HepG2 (cell line): ENCODE results near the gene ALDH1A2. TPM values are rescaled to one million over a fixed set of nuclear protein-coding genes. Genes with fewer than 3 reads are reported as not detected.

Experiments
- ATAC-seq: fragments of 200-7000 bp; cut with Tn5 transposase; 3 replicates; pipeline ENCODE4 v1.9.1; 2020; ENCODE audit warnings: mild to moderate bottlenecking, moderate library complexity
- BruUV-seq: library from RNA; stranded (reverse); fragments of 400-500 nt; replicated peaks from 2 replicates; lab custom pipeline; 2021; lab: Mats Ljungman, UMichigan
- CTCF ChIA-PET: fragments of 300-600 bp; formaldehyde crosslinking; extraction: SDS; loops from one replicate; lab custom pipeline; 2021; ENCODE audit warnings: low total read pairs, inconsistent platforms, low intra/inter-chr PET ratio; lab: Yijun Ruan, JAX
- POLR2A ChIA-PET: fragments of 350-600 bp; sonication (Branson Sonifier 250); formaldehyde crosslinking; loops from one replicate; lab custom pipeline; 2020; ENCODE audit warnings: antibody characterized with exemption, inconsistent platforms; lab: Yijun Ruan, JAX
- DNase-seq: peaks from one replicate; pipeline ENCODE4 v3.0.0-alpha.2; 2015; ENCODE audit warnings: low spot score
- FAIRE-seq: peaks from 3 replicates; lab custom pipeline; 2011; peaks lifted over from hg19 to GRCh38; lab: Jason Lieb, UNC
- H2AFZ ChIP-seq: one replicate; pipeline ENCODE4 v1.6.1; 2011; ENCODE audit warnings: low read length, inconsistent platforms
- H3K27ac ChIP-seq: fragments of 300-600 bp; 3 replicates; pipeline ENCODE4 v1.8.0; 2011; ENCODE audit warnings: mixed run types, mild to moderate bottlenecking, mixed read lengths, low read length, inconsistent platforms; ENCODE audit not compliant: insufficient read depth; ENCODE audit errors: extremely low read length
- H3K27me3 ChIP-seq, 2 experiments: fragments of 200-600 bp in 1 of 2; 2 replicates in 1 of 2; 3 replicates in 1 of 2; pipeline versions ENCODE4 v1.6.0 to v1.8.0; 2011; ENCODE audit warnings: low read length in 2 of 2, mild to moderate bottlenecking in 2 of 2, moderate library complexity in 2 of 2, inconsistent platforms in 1 of 2; ENCODE audit not compliant: insufficient read depth in 2 of 2, control insufficient read depth in 1 of 2
- H3K36me3 ChIP-seq, 2 experiments: fragments of 200-600 bp in 1 of 2; replicated peaks in 1 of 2; 2 replicates in 1 of 2; 3 replicates in 1 of 2; pipeline versions ENCODE4 v1.5.1 to v1.8.0; 2011; ENCODE audit warnings: low read length in 2 of 2, inconsistent platforms in 1 of 2; ENCODE audit not compliant: insufficient read depth in 2 of 2, control insufficient read depth in 1 of 2
- H3K4me1 ChIP-seq: 2 replicates; pipeline ENCODE4 v1.5.1; 2012; ENCODE audit warnings: low read length, inconsistent platforms; ENCODE audit not compliant: insufficient read depth
- H3K4me2 ChIP-seq: 2 replicates; pipeline ENCODE4 v1.6.0; 2011; ENCODE audit warnings: low read depth, low read length, inconsistent platforms
- H3K4me3 ChIP-seq, 3 experiments: fragments of 200-600 bp in 1 of 3; sonication (generic), shearing (Covaris generic) in 1 of 3; replicated peaks in 1 of 3; 2 replicates each; pipeline ENCODE4 v1.5.1; 2011 to 2016; ENCODE audit warnings: low read length in 3 of 3, inconsistent platforms in 2 of 3, low read depth in 2 of 3, mild to moderate bottlenecking in 2 of 3, control low read depth in 1 of 3, mixed read lengths in 1 of 3; ENCODE audit not compliant: insufficient read depth in 1 of 3
- H3K79me2 ChIP-seq: one replicate; pipeline ENCODE4 v1.6.1; 2011; ENCODE audit warnings: low read length, inconsistent platforms; ENCODE audit not compliant: insufficient read depth
- H3K9ac ChIP-seq: 2 replicates; pipeline ENCODE4 v1.6.0; 2011; ENCODE audit warnings: mild to moderate bottlenecking, low read depth, low read length, inconsistent platforms; ENCODE audit not compliant: insufficient read depth
- H3K9me3 ChIP-seq: 2 replicates; pipeline ENCODE4 v1.5.1; 2012; ENCODE audit warnings: mild to moderate bottlenecking, low read length
- H4K20me1 ChIP-seq: 2 replicates; pipeline ENCODE4 v1.6.0; 2011; ENCODE audit warnings: inconsistent platforms, mild to moderate bottlenecking, low read length, moderate library complexity; ENCODE audit not compliant: insufficient read depth
- DMAP1 ChIP-seq: IDR thresholded peaks from 2 replicates; pipeline ENCODE4 v1.6.1; 2016
- FOXC1 ChIP-seq: sonication (generic); formaldehyde crosslinking; IDR thresholded peaks from 2 replicates; pipeline ENCODE4 v1.8.0; 2022; ENCODE audit warnings: mild to moderate bottlenecking, missing genetic modification reagents, borderline replicate concordance
- GTF3A ChIP-seq: sonication (generic); formaldehyde crosslinking; conservative IDR thresholded peaks from 2 replicates; pipeline ENCODE4 v1.4.0; 2020; ENCODE audit warnings: mild to moderate bottlenecking, missing genetic modification reagents
- SALL1 ChIP-seq: sonication (generic); formaldehyde crosslinking; IDR thresholded peaks from 2 replicates; pipeline ENCODE4 v1.8.0; 2022; ENCODE audit warnings: mild to moderate bottlenecking, missing genetic modification reagents
- YEATS2 ChIP-seq: sonication (generic); formaldehyde crosslinking; IDR thresholded peaks from 2 replicates; pipeline ENCODE4 v1.4.0; 2020; ENCODE audit warnings: missing genetic modification reagents, borderline replicate concordance
- ZBTB38 ChIP-seq: sonication (generic); formaldehyde crosslinking; IDR thresholded peaks from 2 replicates; pipeline ENCODE4 v1.5.1; 2020; ENCODE audit warnings: mild to moderate bottlenecking, missing genetic modification reagents
- ZNF660 ChIP-seq: sonication (generic); formaldehyde crosslinking; IDR thresholded peaks from 2 replicates; pipeline ENCODE4 v1.5.1; 2020; ENCODE audit warnings: mild to moderate bottlenecking, low read depth, missing genetic modification reagents, borderline replicate concordance
- ZNF724P ChIP-seq: sonication (generic); formaldehyde crosslinking; IDR thresholded peaks from 2 replicates; pipeline ENCODE4 v1.8.0; 2022; ENCODE audit warnings: missing genetic modification reagents, borderline replicate concordance
- WGBS: methylation state at CpG from one replicate; pipeline ENCODE4 v1.1.6; 2017; ENCODE audit warnings: low lambda C conversion rate; 5-methylcytosine and 5-hydroxymethylcytosine counted together
- in situ Hi-C: cut with HindIII; loops from 2 replicates; pipeline ENCODE4 v1.10.0; 2017; ENCODE audit warnings: low pct_unique_long_range_greater_than_20kb; ENCODE audit not compliant: extremely low pct_ligation_motif_present
- intact Hi-C: fragments of 100-400 bp; cut with micrococcal nuclease; formaldehyde crosslinking; loops from one replicate; pipeline ENCODE4 v1.10.0; 2022; ENCODE audit not compliant: unreplicated experiment
- polyA plus RNA-seq, 8 experiments: library from polyadenylated mRNA; depleted of rRNA in 3 of 8; stranded (reverse) in 7 of 8; unstranded in 1 of 8; fragments of >200 nt; fragmentation: Illumina TruSeq in 4 of 8; extraction: Trizol in 4 of 8; gene quantifications; 2 replicates each; pipeline versions ENCODE4 v1.2.1 to v1.2.3, GENCODE V29; 2011 to 2016; ENCODE audit warnings: low read depth in 4 of 8, missing spikeins in 1 of 8, mixed read lengths in 1 of 8; ENCODE audit not compliant: insufficient read depth in 1 of 8
- total RNA-seq, 5 experiments: library from RNA; depleted of rRNA; stranded (reverse); fragments of >200 nt; fragmentation: Illumina TruSeq; extraction: Trizol; gene quantifications; 2 replicates each; pipeline ENCODE4 v1.2.3, GENCODE V29; 2016; ENCODE audit warnings: low read depth in 1 of 5
- TF ChIP-seq, protein P1 (sequence below): sonication (generic); formaldehyde crosslinking; IDR thresholded peaks from 2 replicates; pipeline ENCODE4 v1.4.0; 2020; ENCODE audit warnings: missing genetic modification reagents
- TF ChIP-seq, protein P2 (sequence below): sonication (generic); formaldehyde crosslinking; IDR thresholded peaks from 2 replicates; pipeline ENCODE4 v1.4.0; 2020; ENCODE audit warnings: missing genetic modification reagents
- TF ChIP-seq, protein P3 (sequence below): sonication (generic); formaldehyde crosslinking; IDR thresholded peaks from 2 replicates; pipeline ENCODE4 v1.8.1; 2023; ENCODE audit warnings: mild to moderate bottlenecking, moderate library complexity, missing genetic modification reagents
- TF ChIP-seq, protein P4 (sequence below): sonication (generic); formaldehyde crosslinking; IDR thresholded peaks from 2 replicates; pipeline ENCODE4 v1.9.0; 2021; ENCODE audit warnings: missing genetic modification reagents, mild to moderate bottlenecking, borderline replicate concordance

Gene ALDH1A2
- total and polyA plus RNA-seq, 2 of the 13 experiments (the other 11 are each of a cell fraction or from before 2014, with no cell fraction given), result 0.64 to 0.90 TPM

DNA sequence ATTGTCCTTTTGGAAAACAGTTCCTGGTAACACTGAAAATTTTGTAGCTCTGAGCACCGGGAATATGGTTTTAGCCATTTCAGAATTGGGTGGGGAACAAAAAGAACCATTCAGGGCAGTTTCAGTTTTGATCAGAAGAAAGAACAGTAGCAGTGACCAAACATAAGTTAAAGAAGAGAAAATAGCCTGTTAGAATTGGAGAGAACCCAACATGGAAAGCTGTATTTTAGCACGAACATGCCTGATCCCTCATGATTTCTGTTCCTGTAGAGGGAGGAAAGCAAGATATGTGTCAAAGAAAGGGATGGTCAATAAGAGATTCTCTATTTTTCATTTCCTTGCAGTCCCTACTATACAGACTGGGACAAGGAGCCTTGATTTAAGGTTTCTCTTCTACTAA is 119.9 kb downstream of the ALDH1A2 start:
- Histone ChIP-seq H3K9ac (no peak overlapping the region), H3K9me3 (no peaks in the 10 kb centered on the region)
- TF ChIP-seq SALL1 (CRISPR knock-in tag), result no peak
- TF ChIP-seq, protein P1, sequence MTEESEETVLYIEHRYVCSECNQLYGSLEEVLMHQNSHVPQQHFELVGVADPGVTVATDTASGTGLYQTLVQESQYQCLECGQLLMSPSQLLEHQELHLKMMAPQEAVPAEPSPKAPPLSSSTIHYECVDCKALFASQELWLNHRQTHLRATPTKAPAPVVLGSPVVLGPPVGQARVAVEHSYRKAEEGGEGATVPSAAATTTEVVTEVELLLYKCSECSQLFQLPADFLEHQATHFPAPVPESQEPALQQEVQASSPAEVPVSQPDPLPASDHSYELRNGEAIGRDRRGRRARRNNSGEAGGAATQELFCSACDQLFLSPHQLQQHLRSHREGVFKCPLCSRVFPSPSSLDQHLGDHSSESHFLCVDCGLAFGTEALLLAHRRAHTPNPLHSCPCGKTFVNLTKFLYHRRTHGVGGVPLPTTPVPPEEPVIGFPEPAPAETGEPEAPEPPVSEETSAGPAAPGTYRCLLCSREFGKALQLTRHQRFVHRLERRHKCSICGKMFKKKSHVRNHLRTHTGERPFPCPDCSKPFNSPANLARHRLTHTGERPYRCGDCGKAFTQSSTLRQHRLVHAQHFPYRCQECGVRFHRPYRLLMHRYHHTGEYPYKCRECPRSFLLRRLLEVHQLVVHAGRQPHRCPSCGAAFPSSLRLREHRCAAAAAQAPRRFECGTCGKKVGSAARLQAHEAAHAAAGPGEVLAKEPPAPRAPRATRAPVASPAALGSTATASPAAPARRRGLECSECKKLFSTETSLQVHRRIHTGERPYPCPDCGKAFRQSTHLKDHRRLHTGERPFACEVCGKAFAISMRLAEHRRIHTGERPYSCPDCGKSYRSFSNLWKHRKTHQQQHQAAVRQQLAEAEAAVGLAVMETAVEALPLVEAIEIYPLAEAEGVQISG (CRISPR knock-in tag), result no peak
- TF ChIP-seq GTF3A, result no peak
- no peak for TF ChIP-seq FOXC1 (CRISPR knock-in tag)
- no peak for TF ChIP-seq ZNF724P
- TF ChIP-seq, protein P2, sequence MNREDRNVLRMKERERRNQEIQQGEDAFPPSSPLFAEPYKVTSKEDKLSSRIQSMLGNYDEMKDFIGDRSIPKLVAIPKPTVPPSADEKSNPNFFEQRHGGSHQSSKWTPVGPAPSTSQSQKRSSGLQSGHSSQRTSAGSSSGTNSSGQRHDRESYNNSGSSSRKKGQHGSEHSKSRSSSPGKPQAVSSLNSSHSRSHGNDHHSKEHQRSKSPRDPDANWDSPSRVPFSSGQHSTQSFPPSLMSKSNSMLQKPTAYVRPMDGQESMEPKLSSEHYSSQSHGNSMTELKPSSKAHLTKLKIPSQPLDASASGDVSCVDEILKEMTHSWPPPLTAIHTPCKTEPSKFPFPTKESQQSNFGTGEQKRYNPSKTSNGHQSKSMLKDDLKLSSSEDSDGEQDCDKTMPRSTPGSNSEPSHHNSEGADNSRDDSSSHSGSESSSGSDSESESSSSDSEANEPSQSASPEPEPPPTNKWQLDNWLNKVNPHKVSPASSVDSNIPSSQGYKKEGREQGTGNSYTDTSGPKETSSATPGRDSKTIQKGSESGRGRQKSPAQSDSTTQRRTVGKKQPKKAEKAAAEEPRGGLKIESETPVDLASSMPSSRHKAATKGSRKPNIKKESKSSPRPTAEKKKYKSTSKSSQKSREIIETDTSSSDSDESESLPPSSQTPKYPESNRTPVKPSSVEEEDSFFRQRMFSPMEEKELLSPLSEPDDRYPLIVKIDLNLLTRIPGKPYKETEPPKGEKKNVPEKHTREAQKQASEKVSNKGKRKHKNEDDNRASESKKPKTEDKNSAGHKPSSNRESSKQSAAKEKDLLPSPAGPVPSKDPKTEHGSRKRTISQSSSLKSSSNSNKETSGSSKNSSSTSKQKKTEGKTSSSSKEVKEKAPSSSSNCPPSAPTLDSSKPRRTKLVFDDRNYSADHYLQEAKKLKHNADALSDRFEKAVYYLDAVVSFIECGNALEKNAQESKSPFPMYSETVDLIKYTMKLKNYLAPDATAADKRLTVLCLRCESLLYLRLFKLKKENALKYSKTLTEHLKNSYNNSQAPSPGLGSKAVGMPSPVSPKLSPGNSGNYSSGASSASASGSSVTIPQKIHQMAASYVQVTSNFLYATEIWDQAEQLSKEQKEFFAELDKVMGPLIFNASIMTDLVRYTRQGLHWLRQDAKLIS (CRISPR knock-in tag), result no peak
- TF ChIP-seq ZBTB38, result no peak
- TF ChIP-seq, protein P3, sequence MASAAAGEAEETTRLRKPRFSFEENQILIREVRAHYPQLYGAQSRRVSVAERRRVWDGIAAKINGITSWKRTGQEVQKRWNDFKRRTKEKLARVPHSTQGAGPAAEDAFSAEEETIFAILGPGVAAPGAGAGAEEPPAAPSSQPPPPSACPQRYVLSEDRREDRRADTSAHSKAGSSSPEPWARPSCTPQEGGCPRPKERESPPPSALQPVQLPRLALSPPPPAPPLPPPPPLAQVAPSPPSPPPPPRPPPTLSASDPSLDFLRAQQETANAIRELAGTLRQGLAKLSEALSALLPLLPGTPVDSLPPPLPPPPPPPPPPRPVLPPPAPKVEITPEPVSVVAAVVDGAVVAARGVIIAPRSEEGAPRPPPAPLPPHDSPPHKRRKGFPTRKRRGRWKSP (CRISPR knock-in tag), result no peak
- no peak for TF ChIP-seq YEATS2 (CRISPR knock-in tag)
- TF ChIP-seq, protein P4, sequence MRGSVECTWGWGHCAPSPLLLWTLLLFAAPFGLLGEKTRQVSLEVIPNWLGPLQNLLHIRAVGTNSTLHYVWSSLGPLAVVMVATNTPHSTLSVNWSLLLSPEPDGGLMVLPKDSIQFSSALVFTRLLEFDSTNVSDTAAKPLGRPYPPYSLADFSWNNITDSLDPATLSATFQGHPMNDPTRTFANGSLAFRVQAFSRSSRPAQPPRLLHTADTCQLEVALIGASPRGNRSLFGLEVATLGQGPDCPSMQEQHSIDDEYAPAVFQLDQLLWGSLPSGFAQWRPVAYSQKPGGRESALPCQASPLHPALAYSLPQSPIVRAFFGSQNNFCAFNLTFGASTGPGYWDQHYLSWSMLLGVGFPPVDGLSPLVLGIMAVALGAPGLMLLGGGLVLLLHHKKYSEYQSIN, result no peak
- no peak for TF ChIP-seq DMAP1
- TF ChIP-seq ZNF660 (CRISPR knock-in tag), result no peak
- TF ChIP-seq, all 625 proteins: peak for 0
- H2AFZ ChIP-seq, result no peak overlapping the region
- in situ Hi-C loops (no loop called here), intact Hi-C loops (no loop called here)
- FAIRE-seq (no peak), DNase-seq (no peak), ATAC-seq (no peak)
- BruUV-seq, result no TSS peak
- ChIA-PET CTCF (no interaction called here), POLR2A (no interaction called here)
- H4K20me1 ChIP-seq, result no peaks in the 10 kb centered on the region
- no peak overlapping the region for H3K4me3 ChIP-seq
- H3K79me2 ChIP-seq, result no peaks in the 10 kb centered on the region
- H3K4me1 ChIP-seq, result no peaks in the 10 kb centered on the region
- H3K36me3 ChIP-seq, result no peaks in the 10 kb centered on the region
- 4% methylated on average over 2 of the region's 2 CpGs for WGBS
- no peak overlapping the region for H3K27ac ChIP-seq
- no peak overlapping the region for H3K4me2 ChIP-seq
- H3K27me3 ChIP-seq, result peaks cover 4 to 14% of the 10 kb centered on the region in 2 experiments
